Nucleus accumbens (tissue), 56 donors: ENCODE data around the gene HOXA6.

Experiments
- DNase-seq, 56 donors: peaks; one replicate each; lab custom pipeline; 2025; lab: John Stamatoyannopoulos, UW

HOXA6 gene

GRCh38 chr7:27126596-27127327, 20.8 kb downstream of the HOXA6 start:
- no peak for DNase-seq

DNA sequence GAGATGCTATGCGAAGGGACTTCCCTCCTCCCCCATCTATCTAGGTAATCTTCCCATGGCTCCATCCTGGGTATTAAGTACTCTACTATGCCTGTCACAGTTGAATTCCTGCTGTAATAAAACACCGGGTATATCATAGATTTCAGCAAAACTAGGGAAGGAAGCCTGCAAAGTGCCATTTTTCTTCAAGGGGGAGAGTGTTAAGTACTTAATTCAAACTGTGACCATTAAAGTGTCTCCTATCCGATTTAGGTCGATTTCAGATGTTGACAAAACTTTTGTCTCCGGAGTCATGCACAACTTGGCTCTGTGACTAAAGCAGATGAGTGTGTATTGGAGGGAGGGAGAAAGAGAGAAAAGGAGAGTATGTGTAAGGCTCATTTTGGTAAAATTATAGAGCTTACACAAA, 21.6 kb downstream of the HOXA6 start:
- no peak for DNase-seq

- no peak for DNase-seq
Observed at GRCh38 chr7:27124902-27125689, 22.5 kb downstream of the HOXA6 start.

DNA sequence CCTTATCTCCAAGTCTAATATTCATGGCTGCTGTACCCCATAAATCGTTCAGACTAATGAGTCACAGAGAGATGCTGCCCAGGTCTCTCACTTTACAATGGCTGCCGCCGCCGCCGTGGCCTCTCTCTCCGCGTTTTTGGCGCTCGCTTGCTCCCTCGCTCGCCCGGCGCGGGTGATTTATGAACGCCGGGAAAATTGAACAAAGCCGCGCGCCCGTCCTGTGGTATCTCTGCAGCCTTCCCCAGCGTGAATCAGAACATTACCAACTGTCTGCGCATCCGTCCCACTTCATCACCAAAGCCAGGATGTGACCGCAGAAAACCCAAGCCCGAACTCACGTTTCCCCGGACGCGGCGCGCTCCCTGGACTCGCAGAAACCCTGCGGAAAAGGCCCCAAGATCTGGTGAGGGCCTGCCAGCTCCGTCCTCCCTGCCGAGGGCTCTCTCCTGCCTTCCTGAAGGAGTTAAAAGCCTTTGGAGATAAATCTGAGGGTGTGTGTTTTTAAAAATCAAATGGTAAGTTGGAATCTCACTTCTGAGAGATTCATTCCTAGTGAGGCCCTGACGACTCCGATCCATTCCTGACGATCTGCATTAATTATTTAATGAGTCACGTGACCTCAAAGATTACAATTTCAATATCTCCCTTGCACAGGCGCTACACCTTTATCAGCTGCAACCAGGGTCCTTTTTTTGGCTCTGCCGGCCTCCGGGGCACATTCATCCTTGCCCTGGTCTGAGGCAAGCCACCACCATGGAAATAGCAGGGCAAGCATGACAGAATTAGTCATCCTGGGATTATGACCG, 23.3 kb downstream of the HOXA6 start:
- DNase-seq, result no peak

DNA sequence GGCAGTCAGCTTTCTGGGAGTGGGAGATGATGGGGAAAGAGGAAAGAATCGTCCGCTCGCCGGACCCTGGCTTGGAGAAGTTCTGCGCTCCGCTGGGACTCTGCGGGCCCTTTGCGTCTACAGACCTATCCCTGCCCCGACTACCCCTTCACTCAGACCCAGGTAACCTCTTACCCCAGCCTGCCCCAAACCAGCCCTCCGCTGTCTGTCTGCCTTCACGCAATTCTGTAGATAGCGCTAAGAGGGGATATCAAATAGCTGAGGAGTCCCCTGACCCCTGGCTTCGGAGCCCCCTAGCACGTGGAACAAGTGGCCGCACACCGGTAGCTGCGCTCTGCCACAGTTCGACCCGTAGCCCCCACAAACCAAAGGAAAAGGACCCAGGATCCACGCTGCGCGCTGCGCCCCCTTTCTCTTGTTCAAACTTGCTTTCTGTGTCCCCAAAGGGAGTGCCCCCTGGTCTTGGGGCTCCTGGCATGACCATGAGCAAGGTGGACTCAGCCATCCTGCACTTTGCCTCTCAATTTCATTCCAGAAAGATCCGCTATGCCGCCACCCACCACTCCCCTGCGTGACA, 24.0 kb downstream of the HOXA6 start:
- no peak for DNase-seq

DNA sequence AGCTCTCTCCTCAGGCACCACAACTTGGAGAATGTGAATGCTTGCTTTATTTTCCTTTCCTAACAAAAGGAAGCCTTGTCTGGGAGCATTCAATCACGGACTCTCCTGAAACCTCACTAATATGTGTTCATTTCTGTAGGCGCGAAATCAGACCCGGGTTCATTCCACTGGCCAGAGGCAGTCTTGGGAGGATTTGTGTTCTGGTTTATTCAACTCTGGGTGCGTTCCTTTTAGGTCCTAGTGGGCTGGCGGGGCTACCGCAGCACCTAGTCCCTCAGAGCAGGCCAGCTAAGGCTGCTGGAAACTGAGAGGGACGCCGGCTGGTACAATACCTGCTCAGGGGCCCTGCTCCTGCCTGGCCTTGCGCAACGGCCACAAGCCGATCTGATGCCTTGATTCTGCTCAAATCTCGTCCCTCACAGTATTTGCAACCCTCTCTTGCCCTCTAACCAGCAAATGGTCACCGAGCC, 24.5 kb downstream of the HOXA6 start:
- DNase-seq, result no peak

GRCh38 chr7:27122077-27122910, 25.3 kb downstream of the HOXA6 start:
- no peak for DNase-seq

- no peak for DNase-seq
Observed at GRCh38 chr7:27121684-27122076, 25.9 kb downstream of the HOXA6 start.

- no peak for DNase-seq
Observed at GRCh38 chr7:27119412-27119911, 28.1 kb downstream of the HOXA6 start.

DNA sequence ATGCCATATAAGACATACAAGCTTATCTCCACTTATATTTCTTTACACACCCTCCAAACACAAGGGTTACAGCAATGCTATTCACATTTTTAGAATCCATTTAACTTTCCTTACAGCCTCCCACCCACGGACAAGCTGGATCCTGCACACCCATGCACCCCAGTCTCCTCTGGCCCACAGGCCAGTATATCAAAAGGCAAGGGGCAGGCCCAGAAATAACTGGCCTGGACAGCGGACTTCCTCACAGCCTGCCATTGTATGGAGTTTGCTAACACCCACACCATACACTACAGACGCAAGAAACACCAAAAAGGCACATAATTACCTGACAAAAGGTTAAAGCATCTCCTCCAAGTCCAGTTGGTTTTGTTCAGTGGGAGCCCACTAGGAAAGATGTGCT, 29.0 kb downstream of the HOXA6 start:
- no peak for DNase-seq

- no peak for DNase-seq
Observed at GRCh38 chr7:27117887-27118491, 29.6 kb downstream of the HOXA6 start.

DNA sequence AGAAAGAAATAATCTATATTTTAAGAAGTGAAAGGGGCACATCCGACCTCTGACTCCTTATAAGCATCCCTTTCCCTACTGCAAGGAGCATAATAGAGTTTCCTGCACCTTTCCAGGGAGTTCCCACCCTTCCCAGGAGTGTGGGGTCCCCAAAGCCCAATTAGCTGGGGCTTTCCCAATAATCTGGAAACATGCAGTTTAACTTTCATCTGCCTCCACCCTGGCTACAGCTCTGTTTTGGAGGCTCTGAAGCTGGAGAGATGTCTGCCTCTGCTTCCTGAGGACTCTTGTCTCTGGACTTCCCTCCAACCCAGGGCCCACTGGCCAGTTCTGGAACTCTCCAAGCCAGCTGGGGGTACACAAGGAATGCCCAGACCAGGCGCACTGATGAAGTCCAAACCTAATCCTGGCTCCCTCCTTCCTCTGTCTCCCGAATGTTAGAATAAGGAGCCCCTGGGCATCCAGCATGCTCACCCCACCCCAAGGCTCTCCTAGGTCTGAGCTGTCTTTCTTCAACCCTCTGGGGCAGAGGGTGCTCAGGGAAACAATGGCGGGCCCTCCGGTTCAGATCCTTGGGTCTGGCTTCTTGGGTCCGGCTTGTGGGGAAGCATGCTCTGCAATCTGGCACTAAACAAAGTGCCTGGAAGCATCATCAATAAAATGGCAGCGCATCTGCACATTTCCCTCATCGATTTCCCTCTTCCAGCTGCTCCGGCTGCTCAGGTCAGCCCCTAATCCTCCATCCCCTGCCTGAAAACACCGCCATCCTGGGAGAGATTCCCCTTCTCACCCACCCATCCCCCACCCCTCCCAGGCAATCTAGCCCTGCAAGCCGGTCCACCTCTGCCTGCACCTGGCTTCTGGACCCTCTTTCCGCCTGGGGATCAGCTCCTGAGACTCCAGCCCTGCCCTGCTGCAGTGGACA, 30.4 kb downstream of the HOXA6 start:
- DNase-seq, result no peak

- no peak for DNase-seq
Observed at GRCh38 chr7:27116031-27116961, 31.3 kb downstream of the HOXA6 start.

GRCh38 chr7:27115221-27116026, 32.1 kb downstream of the HOXA6 start:
- DNase-seq, result no peak

DNA sequence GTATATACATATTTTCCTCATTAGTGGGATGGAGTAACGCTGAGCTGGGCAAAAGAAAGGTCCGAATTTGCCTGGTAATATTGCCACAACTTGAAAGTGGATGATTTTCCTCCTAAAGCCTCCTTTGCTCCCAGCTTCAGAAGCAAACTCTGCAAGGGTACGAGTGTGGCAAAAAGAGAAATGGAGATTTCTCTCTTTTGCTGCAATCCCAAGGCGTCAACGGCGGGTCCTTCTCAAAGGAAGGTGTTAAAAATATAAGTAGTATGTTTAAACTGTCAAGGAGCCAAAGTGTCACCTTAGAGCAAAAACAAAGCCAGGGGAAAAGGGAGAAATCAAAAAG, 32.7 kb downstream of the HOXA6 start:
- no peak for DNase-seq
